ENCODE measurements around the gene CTSD. TPM values are rescaled to one million over a fixed set of nuclear protein-coding genes. Genes with fewer than 3 reads are reported as not detected.

Gene CTSD
- total and polyA plus RNA-seq, 9 donors = 89.0 to 545 (median 191) TPM

- Histone ChIP-seq H3K4me3 (peak overlapping the region; percentile 72), H3K27ac (peak overlapping the region; percentile 28 to 38), H3K9me3 (no peaks in the 10 kb centered on the region), H3K4me1 (ENCODE audit: insufficient read depth) (peaks cover 19% of the 10 kb centered on the region), H3K27me3 (no peaks in the 10 kb centered on the region), H3K36me3 (no peaks in the 10 kb centered on the region)
- 23 to 39% (median 29%) methylated on average over 15 to 16 of the region's 16 CpGs for WGBS, 3 donors
- DNase-seq = peak in 1 of 5 donors; percentile 56
- intact Hi-C loops (cut with DNase I) = no loop called here
- TF ChIP-seq CTCF (IDR thresholded peaks at IDR 0.05) (no peak), POLR2A (IDR thresholded peaks at IDR 0.05) (no peak), EP300 (IDR thresholded peaks at IDR 0.05) (no peak)
Measured at GRCh38 chr11:1762537-1763302, 1.0 kb downstream of the CTSD start.

GRCh38 chr11:1761857-1762536 lies 1.7 kb downstream of the CTSD start:
- DNase-seq = no peak
- no peaks in the 10 kb centered on the region for H3K9me3 ChIP-seq
- 81 to 85% (median 82%) methylated on average over 12 of the region's 12 CpGs for WGBS, 3 donors
- no peaks in the 10 kb centered on the region for H3K36me3 ChIP-seq
- H3K27me3 ChIP-seq = no peaks in the 10 kb centered on the region
- peaks cover 19% of the 10 kb centered on the region for H3K4me1 ChIP-seq (ENCODE audit: insufficient read depth)
- no peak overlapping the region for H3K4me3 ChIP-seq
- intact Hi-C loops (cut with DNase I) = no loop called here
- H3K27ac ChIP-seq = no peak overlapping the region
- TF ChIP-seq POLR2A (IDR thresholded peaks at IDR 0.05) = no peak
- no peak for TF ChIP-seq CTCF (IDR thresholded peaks at IDR 0.05)
- TF ChIP-seq EP300 (IDR thresholded peaks at IDR 0.05) = no peak

- Histone ChIP-seq H3K9me3 (no peaks in the 10 kb centered on the region), H3K4me1 (ENCODE audit: insufficient read depth) (peaks cover 19% of the 10 kb centered on the region), H3K27ac (peak overlapping the region; percentile 13 to 27), H3K4me3 (no peak overlapping the region), H3K36me3 (no peaks in the 10 kb centered on the region), H3K27me3 (no peaks in the 10 kb centered on the region)
- intact Hi-C loops (cut with DNase I) = no loop called here
- TF ChIP-seq EP300 (IDR thresholded peaks at IDR 0.05) = no peak
- TF ChIP-seq CTCF (IDR thresholded peaks at IDR 0.05) = no peak
- 80 to 94% (median 87%) methylated on average over 16 to 28 of the region's 28 CpGs for WGBS, 3 donors
- DNase-seq = peak in 1 of 5 donors; percentile 23
Measured at GRCh38 chr11:1761110-1761856, 2.4 kb downstream of the CTSD start.

- Histone ChIP-seq H3K27ac (peak overlapping the region; percentile 13 to 27), H3K9me3 (no peaks in the 10 kb centered on the region), H3K27me3 (no peaks in the 10 kb centered on the region), H3K36me3 (no peaks in the 10 kb centered on the region), H3K4me3 (no peak overlapping the region), H3K4me1 (ENCODE audit: insufficient read depth) (peaks cover 19% of the 10 kb centered on the region)
- WGBS, 3 donors = 66 to 73% (median 69%) methylated on average over 23 of the region's 23 CpGs
- peak in 2 of 5 donors; percentile 43 to 53 for DNase-seq
- intact Hi-C loops (cut with DNase I) = no loop called here
- TF ChIP-seq EP300 (IDR thresholded peaks at IDR 0.05) (no peak), CTCF (IDR thresholded peaks at IDR 0.05) (no peak), POLR2A (IDR thresholded peaks at IDR 0.05) (no peak)
Measured at GRCh38 chr11:1760351-1761109, 3.2 kb downstream of the CTSD start.
